NT2/D1 (cell line): Measurements from ENCODE around the gene AGAP5.
"Not testable (repeated sequence)": the region's sequence is repeated elsewhere in the genome, so short reads cannot be mapped to it uniquely, and the experiment has no call there.

Experiments
- DNase-seq: peaks from one replicate; pipeline ENCODE4 v3.0.0-alpha.2; 2011; ENCODE audit warnings: low read depth, low spot score
- H3K27me3 ChIP-seq: 2 replicates; pipeline ENCODE4 v1.6.0; 2011; ENCODE audit warnings: mild to moderate bottlenecking; ENCODE audit not compliant: insufficient read length, insufficient read depth
- H3K36me3 ChIP-seq: 2 replicates; pipeline ENCODE4 v1.6.1; 2011; ENCODE audit warnings: mild to moderate bottlenecking, low read length, mixed read lengths; ENCODE audit not compliant: insufficient read depth, insufficient read length
- H3K4me1 ChIP-seq: 2 replicates; pipeline ENCODE4 v1.5.1; 2011; ENCODE audit not compliant: insufficient read depth, insufficient read length
- H3K4me3 ChIP-seq: 2 replicates; pipeline ENCODE4 v1.5.1; 2011; ENCODE audit warnings: low read depth; ENCODE audit not compliant: insufficient read length
- H3K9ac ChIP-seq: 2 replicates; pipeline ENCODE4 v1.6.0; 2011; ENCODE audit warnings: low read depth; ENCODE audit not compliant: insufficient read length
- H3K9me3 ChIP-seq: 2 replicates; pipeline ENCODE4 v1.5.1; 2011; ENCODE audit warnings: mild to moderate bottlenecking, low read length; ENCODE audit not compliant: insufficient read depth

Gene AGAP5

DNA sequence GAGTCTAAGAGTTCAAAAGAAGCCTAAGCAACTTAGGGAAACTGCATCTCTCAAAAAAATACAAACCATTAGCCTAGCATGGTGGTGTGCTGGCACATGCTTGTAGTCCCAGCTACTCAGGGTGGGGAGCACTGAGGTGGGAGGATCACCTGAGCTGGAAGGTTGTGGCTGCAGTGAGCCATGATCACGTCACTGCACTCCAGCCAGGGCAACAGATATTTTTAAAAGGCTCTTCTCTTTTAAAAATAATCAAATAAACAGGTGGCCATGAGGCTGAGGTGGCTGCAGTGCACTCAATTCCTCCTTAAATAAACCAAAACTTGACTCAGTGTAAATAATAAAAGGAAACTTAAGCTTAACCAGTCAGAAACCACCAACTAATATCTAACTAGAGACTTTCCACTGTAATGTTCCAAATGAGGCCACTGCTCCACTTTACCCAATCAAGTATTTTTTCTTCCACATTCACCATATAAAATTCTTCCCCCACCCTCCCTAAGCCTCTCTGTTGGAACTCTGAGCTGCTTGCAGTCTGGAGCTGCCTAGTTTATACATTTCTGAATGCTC, 7.7 kb upstream of the AGAP5 start:
- not testable (repeated sequence) for H3K9ac ChIP-seq, DNase-seq, H3K36me3 ChIP-seq

DNA sequence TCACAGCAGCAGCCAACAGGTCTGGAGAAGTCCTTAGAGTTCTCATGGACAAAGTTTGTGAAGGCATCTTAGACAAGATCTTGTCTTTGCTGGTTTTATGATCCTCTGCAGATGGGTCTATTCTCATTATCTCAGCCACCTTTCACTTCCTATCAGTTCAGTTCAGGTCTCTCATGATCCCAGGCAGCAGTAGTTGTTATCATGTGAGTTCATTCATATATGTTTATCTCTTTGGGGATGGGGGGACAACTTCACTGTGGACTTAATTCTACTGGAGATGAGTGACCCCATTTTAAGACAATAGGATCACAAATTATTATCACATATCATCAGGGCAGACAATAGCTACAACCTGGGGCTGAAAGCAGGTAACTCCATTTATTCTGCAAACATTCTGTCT, 6.0 kb upstream of the AGAP5 start:
- not testable (repeated sequence) for H3K4me1 ChIP-seq, H3K4me3 ChIP-seq, H3K27me3 ChIP-seq, H3K36me3 ChIP-seq, DNase-seq, H3K9ac ChIP-seq, H3K9me3 ChIP-seq

More for the DNA sequence above, 7.7 kb upstream of the AGAP5 start:
- H3K4me1 ChIP-seq, H3K27me3 ChIP-seq, H3K4me3 ChIP-seq, H3K9me3 ChIP-seq: not testable (repeated sequence)

DNA sequence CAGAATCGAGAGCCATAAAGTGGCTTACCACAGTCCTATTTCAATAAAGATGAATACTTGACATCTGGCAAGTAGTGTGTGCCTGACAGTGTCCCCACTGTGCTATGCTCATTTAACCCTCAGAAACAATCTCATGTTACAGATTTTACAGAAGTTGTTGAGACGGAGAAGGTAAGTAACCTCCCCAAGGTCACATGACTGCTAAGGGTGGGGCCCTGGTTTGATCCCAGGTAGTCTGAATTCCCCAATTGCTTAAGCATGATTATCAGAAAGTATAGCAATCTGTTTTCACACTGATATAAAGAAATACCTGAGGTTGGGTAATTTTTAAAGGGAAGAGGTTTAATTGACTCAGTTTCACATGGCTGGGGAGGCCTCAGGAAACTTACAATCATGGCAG, 910 bp upstream of the AGAP5 start:
- H3K4me1 ChIP-seq: not testable (repeated sequence)

DNA sequence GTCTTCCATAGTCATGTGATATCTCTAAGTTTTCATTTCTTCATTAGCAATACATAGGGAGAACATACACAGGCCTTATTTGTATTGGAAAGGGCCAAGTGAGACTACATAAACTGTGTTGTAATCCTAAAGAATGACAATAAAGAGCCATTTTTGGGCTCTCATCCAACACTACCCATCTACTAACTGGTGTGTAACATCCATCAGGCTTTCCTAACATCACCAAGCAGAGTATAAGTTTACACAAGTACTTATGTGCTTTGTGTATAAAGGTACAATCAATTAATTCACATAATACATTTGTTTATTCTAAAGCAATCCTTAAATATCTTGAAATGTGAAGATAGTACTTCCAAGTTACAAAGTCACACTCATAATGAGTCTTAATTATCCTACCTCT, 2.6 kb downstream of the AGAP5 start:
- not testable (repeated sequence) for DNase-seq, H3K27me3 ChIP-seq, H3K9me3 ChIP-seq, H3K4me1 ChIP-seq, H3K4me3 ChIP-seq, H3K36me3 ChIP-seq, H3K9ac ChIP-seq

More for the DNA sequence above, 910 bp upstream of the AGAP5 start:
- not testable (repeated sequence) for H3K27me3 ChIP-seq, H3K4me3 ChIP-seq, DNase-seq, H3K9me3 ChIP-seq, H3K36me3 ChIP-seq, H3K9ac ChIP-seq

DNA sequence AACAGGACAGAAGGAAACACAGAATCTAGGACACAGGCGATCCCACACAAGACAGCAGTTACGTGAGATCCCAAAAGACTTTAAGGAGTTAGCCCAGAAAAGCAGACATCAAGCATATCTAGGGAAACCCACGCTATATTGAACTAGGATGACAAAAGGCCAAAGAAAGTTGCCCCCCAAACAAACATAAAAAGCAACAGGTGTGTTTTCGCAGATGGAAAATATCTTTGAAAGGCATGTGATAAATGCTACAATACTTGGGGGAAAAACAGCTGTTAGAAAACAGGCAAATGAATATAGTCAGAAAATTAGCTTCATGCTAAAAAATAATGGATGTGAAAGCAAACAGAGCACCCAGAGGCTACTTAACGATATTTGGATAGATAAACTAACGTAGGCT, 7.2 kb downstream of the AGAP5 start:
- H3K9me3 ChIP-seq, H3K9ac ChIP-seq, H3K4me3 ChIP-seq, H3K4me1 ChIP-seq, DNase-seq, H3K36me3 ChIP-seq, H3K27me3 ChIP-seq: not testable (repeated sequence)

DNA sequence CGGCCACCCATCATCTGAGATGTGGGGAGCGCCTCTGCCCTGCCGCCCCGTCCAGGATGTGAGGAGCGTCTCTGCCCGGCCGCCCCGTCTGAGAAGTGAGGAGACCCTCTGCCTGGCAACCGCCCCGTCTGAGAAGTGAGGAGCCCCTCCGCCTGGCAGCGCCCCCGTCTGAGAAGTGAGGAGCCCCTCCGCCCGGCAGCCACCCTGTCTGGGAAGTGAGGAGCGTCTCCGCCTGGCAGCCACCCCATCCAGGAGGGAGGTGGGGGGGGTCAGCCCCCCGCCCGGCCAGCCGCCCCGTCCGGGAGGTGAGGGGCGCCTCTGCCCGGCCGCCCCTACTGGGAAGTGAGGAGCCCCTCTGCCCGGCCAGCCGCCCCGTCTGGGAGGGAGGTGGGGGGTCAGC, 8.3 kb downstream of the AGAP5 start:
- not testable (repeated sequence) for H3K27me3 ChIP-seq, H3K4me1 ChIP-seq, H3K4me3 ChIP-seq, DNase-seq, H3K36me3 ChIP-seq, H3K9me3 ChIP-seq, H3K9ac ChIP-seq

DNA sequence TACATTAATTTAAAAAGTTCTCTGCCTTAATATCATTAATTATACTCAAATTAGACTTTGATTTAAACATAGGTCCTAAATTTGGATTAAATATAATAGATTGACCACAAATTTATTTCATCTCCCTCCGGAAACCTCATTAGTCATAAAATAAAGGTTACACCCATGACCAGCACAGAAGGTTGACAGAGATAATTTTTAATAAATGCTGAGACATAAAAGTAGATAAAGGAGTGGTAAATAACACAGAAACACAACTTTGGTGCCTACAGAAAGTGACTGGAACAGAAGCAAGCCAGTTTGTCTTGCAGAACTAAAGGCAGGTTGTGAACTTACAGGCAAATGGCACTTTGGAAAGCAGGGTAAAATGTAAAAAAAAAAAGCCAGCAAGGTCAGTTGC, 10.3 kb downstream of the AGAP5 start:
- H3K36me3 ChIP-seq, H3K9me3 ChIP-seq, H3K4me1 ChIP-seq, H3K9ac ChIP-seq, H3K27me3 ChIP-seq, DNase-seq, H3K4me3 ChIP-seq: not testable (repeated sequence)

DNA sequence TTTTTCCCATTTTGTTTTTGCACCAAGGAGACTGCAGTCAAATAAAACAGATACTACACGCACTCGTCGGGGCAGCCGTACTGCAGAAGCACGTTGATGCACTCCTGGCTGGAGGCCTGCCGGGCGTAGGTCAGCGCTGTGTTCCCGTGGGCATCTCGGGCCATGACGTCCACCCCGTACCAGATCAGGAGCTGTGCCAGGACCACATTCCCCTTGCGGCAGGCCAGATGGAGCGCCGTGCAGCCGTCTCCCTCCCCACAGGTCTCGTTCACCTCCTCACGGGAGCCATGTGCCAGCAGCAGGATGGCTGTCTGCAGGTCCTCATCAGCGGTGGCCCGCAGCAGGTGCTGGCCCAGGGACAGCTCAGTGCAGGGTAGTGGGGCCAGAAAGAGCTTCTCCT, 23.4 kb downstream of the AGAP5 start:
- H3K9me3 ChIP-seq, H3K9ac ChIP-seq, H3K27me3 ChIP-seq, H3K4me1 ChIP-seq, DNase-seq, H3K36me3 ChIP-seq, H3K4me3 ChIP-seq: not testable (repeated sequence)

DNA sequence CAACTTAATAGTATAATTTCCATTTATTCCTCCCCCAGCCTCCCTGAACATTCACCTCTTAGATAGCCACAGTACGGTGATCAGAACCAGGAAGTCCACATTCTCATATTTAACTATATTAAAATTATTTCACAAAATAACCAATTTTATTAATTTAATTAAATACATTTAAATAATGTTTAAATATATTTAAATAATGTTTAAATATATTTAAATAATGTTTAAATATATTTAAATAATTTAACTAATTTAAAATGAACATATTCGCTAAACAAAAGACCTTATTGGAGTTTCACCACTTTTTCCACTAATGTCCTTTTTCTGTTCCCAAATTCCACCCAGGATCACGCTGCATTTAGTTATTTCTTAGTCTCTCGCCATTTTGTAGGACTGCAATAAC, 29.5 kb downstream of the AGAP5 start:
- not testable (repeated sequence) for H3K9ac ChIP-seq, DNase-seq, H3K4me3 ChIP-seq

DNA sequence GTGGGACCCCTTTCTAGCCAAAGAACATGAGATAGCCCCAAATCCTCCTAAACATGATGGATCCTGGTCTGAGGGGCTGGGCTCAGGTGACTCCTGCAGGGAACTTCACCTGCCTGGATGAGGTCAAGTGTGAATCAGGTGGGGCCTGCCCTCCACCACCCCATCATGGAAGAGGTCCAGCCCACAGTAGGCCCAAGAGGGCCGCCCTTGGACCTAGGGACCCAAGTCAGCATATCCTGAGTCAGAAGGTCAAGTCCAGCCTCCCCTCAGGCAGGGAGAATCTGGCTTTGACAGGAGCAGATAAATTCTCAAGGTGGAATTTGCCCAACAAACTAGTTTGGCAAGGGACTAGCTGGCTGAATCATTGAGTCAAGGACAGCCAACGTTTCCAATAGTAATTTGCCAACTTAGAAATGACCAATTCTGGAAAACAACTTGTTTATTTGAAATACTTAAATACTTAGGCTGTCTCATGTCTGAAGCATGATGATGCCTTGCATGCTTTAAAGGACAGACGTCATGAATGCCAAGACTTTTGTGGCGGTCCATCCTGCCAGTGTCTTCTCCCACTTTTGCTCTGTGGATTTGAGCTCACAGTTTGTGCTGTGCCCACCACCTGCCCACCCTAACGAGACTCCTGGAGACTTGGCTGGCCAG, 31.6 kb downstream of the AGAP5 start:
- not testable (repeated sequence) for H3K27me3 ChIP-seq, H3K9ac ChIP-seq, H3K4me1 ChIP-seq, DNase-seq, H3K4me3 ChIP-seq, H3K36me3 ChIP-seq, H3K9me3 ChIP-seq

More for the DNA sequence above, 29.5 kb downstream of the AGAP5 start:
- H3K27me3 ChIP-seq, H3K36me3 ChIP-seq, H3K4me1 ChIP-seq, H3K9me3 ChIP-seq: not testable (repeated sequence)

DNA sequence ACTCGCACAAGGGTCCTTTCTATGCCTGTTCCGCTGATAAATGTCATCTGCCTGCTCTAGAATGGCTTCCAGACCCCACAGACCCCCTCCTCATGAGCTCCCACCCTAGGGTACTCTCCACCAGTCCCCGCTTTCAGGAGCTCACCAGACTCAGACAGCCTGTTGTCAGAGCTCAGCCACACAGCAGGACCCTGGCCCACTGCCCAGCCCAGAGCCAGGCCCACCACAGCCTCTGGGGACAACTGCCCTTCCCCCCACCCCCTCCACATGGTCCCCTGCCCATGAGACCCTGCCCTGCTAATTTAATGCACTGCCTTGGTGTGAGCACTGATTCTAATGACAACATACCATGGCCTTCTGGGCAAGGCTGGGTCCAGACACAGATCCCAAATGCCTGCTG, 32.3 kb downstream of the AGAP5 start:
- H3K9me3 ChIP-seq, H3K4me3 ChIP-seq, H3K27me3 ChIP-seq, H3K4me1 ChIP-seq, H3K9ac ChIP-seq, DNase-seq, H3K36me3 ChIP-seq: not testable (repeated sequence)

DNA sequence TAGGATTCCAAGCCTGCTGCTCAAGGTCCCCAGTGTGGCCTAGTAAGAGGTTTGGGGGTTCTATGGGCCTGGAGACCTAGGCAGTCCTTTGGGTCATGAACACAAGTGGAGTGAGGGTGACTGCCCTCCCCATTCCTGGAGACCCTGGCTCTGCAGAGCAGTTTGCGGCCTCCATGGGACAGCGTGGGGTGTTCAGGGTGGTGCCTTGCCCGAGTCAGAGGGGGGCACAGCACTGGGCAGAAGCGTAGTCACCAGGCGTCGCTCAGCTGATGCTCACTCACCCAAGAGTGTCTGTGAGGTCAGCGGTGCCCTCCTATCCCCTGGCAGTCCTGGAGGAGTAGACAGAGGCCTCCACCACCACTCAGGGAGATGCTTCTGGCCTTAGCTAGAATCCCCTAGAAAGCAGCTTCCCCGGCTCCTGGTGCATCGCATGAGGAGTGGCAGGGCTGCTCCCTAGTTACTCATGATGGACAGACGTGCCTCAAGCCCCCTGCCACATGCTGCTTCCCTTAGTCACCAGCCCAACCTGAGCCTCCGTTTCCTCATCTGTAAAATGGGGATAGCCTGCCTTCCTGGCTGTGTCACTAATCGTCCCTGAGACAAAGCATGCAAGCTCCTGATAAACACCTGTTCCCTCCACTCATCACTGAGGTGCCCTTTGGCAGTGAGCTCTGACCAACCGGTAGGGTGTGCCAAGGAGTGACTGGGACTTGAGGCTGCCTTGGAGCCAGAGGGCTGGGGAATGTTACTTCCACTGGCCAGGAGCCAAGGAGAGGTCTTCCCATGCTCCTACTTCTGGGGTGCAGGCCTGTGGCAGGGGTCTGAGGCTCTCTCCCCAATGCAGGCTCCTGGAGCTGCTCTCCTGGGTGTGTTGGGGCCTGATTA, 33.5 kb downstream of the AGAP5 start:
- not testable (repeated sequence) for H3K9me3 ChIP-seq, H3K4me3 ChIP-seq, H3K27me3 ChIP-seq, H3K9ac ChIP-seq, DNase-seq, H3K36me3 ChIP-seq, H3K4me1 ChIP-seq
